Endothelial cell (in vitro differentiated cells): ENCODE results near the gene ZCCHC13. TPM values are rescaled to one million over a fixed set of nuclear protein-coding genes. Genes with fewer than 3 reads are reported as not detected.
A peak's percentile ranks its signal among the peaks of the same experiment; 100 is the strongest.
"Not testable (repeated sequence)": the region's sequence is repeated elsewhere in the genome, so short reads cannot be mapped to it uniquely, and the experiment has no call there.

Source experiments
- DNase-seq: peaks from one replicate; pipeline ENCODE4 v3.0.0; 2021; ENCODE audit warnings: low spot score
- H3K27ac Mint-ChIP-seq: one replicate; pipeline ENCODE4 v1.8.0; 2021; ENCODE audit warnings: mixed read lengths, inconsistent platforms; ENCODE audit not compliant: unreplicated experiment
- H3K27me3 Mint-ChIP-seq: one replicate; pipeline ENCODE4 v1.8.0; 2021; ENCODE audit warnings: mild to moderate bottlenecking, moderate library complexity, mixed read lengths, inconsistent platforms; ENCODE audit not compliant: unreplicated experiment
- H3K36me3 Mint-ChIP-seq: one replicate; pipeline ENCODE4 v1.8.0; 2021; ENCODE audit warnings: mild to moderate bottlenecking, low read depth, mixed read lengths, inconsistent platforms; ENCODE audit not compliant: unreplicated experiment
- H3K4me1 Mint-ChIP-seq: one replicate; pipeline ENCODE4 v1.8.0; 2021; ENCODE audit warnings: mild to moderate bottlenecking, mixed read lengths, inconsistent platforms; ENCODE audit not compliant: unreplicated experiment
- H3K4me3 Mint-ChIP-seq: one replicate; pipeline ENCODE4 v1.8.0; 2021; ENCODE audit warnings: mild to moderate bottlenecking, mixed read lengths, inconsistent platforms; ENCODE audit not compliant: unreplicated experiment
- H3K9me3 Mint-ChIP-seq: one replicate; pipeline ENCODE4 v1.8.0; 2021; ENCODE audit warnings: mixed read lengths, inconsistent platforms; ENCODE audit not compliant: unreplicated experiment
- total RNA-seq: library from RNA; stranded (reverse); fragmentation: NEBNext Ultra II Directional; extraction: Animal tissue kit (Norgen Biotek cat#: 25700); gene quantifications from one replicate; pipeline ENCODE4 v1.2.1, GENCODE V29; 2021; ENCODE audit not compliant: unreplicated experiment
- TF ChIP-seq, protein P1 (sequence below): fragments of 200-600 bp; sonication (generic); IDR thresholded peaks from one replicate; pipeline ENCODE4 v1.5.0; 2021; ENCODE audit warnings: antibody characterized with exemption; ENCODE audit not compliant: unreplicated experiment

ZCCHC13 gene
- total RNA-seq, 1 donor from 2014 or later, result not detected

DNA sequence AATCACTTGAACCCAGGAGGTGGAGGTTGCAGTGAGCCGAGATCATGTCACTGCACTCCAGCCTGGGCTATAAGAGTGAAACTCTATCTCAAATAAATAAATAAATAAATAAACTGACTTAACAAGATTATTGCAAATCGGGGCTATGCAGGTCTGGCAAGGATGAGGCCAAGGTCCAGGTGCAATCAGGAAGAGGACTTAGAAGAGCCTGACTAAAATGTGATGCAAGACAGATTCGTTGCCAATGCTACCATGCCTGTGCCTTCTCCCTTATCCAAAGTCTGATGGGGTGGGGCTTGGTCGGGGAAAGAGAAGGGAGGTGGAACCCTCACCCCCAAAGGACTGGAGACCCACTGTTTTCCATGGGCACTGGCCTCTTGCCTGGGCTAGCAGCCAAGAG lies 14.7 kb downstream of the ZCCHC13 start:
- Mint-ChIP-seq H3K4me1 (peaks cover 23% of the 10 kb centered on the region), H3K9me3 (no peaks in the 10 kb centered on the region), H3K36me3 (no peaks in the 10 kb centered on the region), H3K27me3 (peaks cover 7% of the 10 kb centered on the region), H3K27ac (no peak overlapping the region), H3K4me3 (no peak overlapping the region)
- TF ChIP-seq, protein P1, sequence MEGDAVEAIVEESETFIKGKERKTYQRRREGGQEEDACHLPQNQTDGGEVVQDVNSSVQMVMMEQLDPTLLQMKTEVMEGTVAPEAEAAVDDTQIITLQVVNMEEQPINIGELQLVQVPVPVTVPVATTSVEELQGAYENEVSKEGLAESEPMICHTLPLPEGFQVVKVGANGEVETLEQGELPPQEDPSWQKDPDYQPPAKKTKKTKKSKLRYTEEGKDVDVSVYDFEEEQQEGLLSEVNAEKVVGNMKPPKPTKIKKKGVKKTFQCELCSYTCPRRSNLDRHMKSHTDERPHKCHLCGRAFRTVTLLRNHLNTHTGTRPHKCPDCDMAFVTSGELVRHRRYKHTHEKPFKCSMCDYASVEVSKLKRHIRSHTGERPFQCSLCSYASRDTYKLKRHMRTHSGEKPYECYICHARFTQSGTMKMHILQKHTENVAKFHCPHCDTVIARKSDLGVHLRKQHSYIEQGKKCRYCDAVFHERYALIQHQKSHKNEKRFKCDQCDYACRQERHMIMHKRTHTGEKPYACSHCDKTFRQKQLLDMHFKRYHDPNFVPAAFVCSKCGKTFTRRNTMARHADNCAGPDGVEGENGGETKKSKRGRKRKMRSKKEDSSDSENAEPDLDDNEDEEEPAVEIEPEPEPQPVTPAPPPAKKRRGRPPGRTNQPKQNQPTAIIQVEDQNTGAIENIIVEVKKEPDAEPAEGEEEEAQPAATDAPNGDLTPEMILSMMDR, result no peak
- no peak for DNase-seq

DNA sequence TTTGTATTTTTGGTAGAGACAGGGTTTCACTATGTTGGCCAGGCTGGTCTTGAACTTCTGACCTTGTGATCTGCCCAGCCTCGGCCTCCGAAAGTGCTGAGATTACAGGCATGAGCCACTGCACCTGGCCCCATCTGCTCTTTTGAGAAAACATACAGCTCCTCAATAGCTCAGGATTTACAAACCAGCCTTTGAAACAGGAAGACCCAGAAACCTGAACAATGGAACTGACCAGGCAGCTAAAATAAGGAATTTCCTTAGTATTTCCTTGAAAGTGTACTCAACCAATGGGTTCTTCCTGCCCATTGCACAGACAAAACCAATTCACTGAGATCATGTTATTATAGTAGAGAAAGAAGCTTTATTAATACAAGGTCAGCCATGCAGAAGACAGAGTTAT lies 15.3 kb downstream of the ZCCHC13 start:
- DNase-seq, result not testable (repeated sequence)

DNA sequence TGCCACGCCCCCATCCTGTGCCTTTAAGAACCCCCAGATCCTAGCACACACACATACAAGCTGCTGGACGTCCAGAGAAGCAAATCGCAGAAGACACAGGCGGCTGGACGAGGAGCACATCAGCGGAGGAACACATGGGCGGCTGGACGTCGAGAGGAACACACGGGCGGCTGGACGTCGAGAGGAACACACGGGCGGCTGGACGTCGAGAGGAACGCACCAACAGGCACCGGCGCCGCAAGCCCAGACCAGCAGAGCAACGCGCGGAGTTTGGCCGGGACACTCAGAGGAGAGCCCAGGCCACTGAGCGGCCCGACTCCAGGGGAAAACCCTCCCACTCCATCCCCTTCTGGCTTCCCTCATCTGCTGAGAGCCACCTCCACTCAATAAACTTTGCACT lies 17.2 kb downstream of the ZCCHC13 start:
- H3K4me1 Mint-ChIP-seq, result peaks cover 23% of the 10 kb centered on the region
- peaks cover 7% of the 10 kb centered on the region for H3K27me3 Mint-ChIP-seq
- TF ChIP-seq, protein P1, result no peak
- no peaks in the 10 kb centered on the region for H3K36me3 Mint-ChIP-seq
- H3K4me3 Mint-ChIP-seq, result no peak overlapping the region
- no peaks in the 10 kb centered on the region for H3K9me3 Mint-ChIP-seq
- H3K27ac Mint-ChIP-seq, result no peak overlapping the region
- no peak for DNase-seq

More for the DNA sequence above, 15.3 kb downstream of the ZCCHC13 start:
- H3K4me3 Mint-ChIP-seq, H3K9me3 Mint-ChIP-seq, H3K36me3 Mint-ChIP-seq, H3K27me3 Mint-ChIP-seq: not testable (repeated sequence)
- Mint-ChIP-seq H3K4me1 (peaks cover 23% of the 10 kb centered on the region), H3K27ac (peak overlapping the region; percentile 87)

DNA sequence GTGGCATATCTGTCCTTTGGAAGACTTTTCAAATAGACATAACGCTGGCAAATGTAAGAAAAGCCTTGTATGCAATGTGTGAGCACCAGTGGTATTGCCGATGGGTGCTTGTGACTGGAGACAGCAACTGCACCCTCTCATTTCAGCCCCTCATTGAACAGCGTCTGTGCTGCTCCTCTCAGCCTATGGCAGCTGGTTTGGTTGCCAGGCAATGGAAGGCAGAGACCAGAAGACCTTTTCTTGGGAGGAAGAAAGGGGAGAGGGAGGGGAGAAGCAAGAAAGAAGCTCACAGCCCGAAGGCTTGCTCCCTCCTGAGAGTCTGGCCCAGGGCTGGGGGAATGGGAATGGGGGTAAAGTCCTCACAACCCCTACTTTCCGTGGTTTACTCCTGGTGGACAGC lies 20.2 kb downstream of the ZCCHC13 start:
- no peak overlapping the region for H3K4me3 Mint-ChIP-seq
- peaks cover 23% of the 10 kb centered on the region for H3K4me1 Mint-ChIP-seq
- H3K36me3 Mint-ChIP-seq, result no peaks in the 10 kb centered on the region
- H3K27ac Mint-ChIP-seq, result no peak overlapping the region
- peaks cover 5% of the 10 kb centered on the region for H3K27me3 Mint-ChIP-seq
- no peaks in the 10 kb centered on the region for H3K9me3 Mint-ChIP-seq
- TF ChIP-seq, protein P1, result no peak
- DNase-seq, result no peak

DNA sequence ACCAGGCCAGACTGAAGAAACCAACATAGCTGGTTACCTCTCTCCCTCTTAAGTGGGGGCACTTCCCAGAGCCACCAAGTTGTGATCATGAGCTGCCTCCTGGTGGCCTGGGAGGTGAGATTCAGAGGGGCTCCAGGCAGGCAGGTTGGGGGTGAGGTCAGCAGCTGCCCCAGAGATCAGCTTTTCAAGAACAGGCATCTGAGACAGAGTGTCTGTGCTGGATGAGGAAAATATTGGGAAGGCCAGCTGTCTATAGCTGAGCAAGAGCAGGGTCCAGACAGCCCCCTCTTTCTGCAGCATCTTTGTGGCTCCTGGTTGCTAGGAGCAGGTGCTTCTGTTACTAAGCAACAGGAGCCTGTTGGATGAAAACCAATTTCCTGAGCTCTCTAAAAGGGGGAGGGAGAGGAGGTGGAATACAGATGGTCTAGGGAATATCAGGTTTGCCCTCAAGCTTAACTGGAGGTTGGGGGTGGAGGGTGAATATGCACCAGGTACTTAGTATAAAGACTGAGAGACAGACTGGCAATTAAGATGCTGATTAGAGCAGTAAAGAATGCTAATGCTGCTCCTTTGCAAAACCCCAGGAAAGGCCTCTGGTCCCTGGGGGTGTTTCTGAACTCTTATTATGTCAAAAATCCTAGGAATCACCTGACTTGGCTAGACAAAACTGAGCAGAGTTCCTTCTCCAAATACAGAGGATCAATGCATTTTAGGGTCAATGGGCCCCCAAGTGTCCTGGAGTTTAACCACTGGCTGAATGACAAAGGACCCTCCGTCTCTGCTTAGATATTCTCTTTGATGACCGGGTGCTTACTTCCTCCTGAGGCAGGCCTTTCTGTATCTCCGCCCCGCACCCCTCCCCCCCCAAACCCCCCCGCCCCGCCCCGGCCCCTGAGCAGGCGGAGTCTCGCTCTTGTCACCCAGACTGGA lies 21.4 kb downstream of the ZCCHC13 start:
- peak; percentile 7 for DNase-seq
- Mint-ChIP-seq H3K4me1 (peaks cover 12% of the 10 kb centered on the region), H3K36me3 (no peaks in the 10 kb centered on the region), H3K27me3 (peaks cover 1% of the 10 kb centered on the region), H3K4me3 (no peak overlapping the region), H3K27ac (no peak overlapping the region), H3K9me3 (no peaks in the 10 kb centered on the region)
- TF ChIP-seq, protein P1, result no peak
